SK-N-MC (cell line): ENCODE data around the gene NYNRIN.

Experiments
- EZH2 ChIP-seq: fragments of 200-600 bp; sonication (generic); IDR thresholded peaks from one replicate; pipeline ENCODE4 v1.6.1; 2017; ENCODE audit warnings: antibody characterized with exemption
- FOXP2 ChIP-seq: optimal IDR thresholded peaks from 2 replicates; pipeline ENCODE3; 2011; ENCODE audit warnings: mild to moderate bottlenecking, moderate library complexity; ENCODE audit not compliant: insufficient read depth; ENCODE audit errors: extremely low read length, control extremely low read depth
- POLR2AphosphoS5 ChIP-seq: IDR thresholded peaks from 2 replicates; pipeline ENCODE4 v1.6.1; 2012; ENCODE audit warnings: mild to moderate bottlenecking, low read depth, low read length, borderline replicate concordance

DNA sequence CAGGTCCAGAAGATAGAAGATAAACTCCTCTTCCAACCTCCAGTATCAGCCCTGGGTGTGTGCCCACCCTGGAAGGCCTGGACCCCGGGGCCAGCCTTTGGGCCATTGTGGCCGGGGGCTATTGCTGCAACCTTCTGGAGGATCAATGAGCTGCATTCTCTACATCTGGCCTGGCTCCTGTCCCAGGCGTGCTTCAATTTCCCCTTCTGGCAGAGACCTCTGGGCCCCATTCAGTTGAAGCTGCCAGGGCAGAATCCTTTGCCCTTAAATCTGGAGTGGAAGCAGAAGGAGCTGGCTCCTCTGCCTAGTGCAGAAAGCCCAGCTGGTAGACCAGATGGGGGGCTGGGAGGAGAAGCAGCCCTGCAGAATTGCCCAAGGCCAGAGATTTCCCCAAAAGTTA, 10.0 kb downstream of the NYNRIN start:
- TF ChIP-seq EZH2 (no peak), POLR2AphosphoS5 (no peak), FOXP2 (no peak)
